Liver (tissue), 9 donors: ENCODE results near the gene MYO5A. TPM values are rescaled to one million over a fixed set of nuclear protein-coding genes. Genes with fewer than 3 reads are reported as not detected.

ENCODE experiments used
- DNase-seq: peaks from one replicate; pipeline ENCODE4 v3.0.0-alpha.2; 2017; ENCODE audit warnings: low spot score
- H3K27ac ChIP-seq, 2 donors: one replicate each; pipeline ENCODE4 v1.7.0; 2013; ENCODE audit warnings: inconsistent platforms in 2 of 2, low read length in 2 of 2, control low read depth in 1 of 2, low read depth in 1 of 2, mild to moderate bottlenecking in 1 of 2
- H3K27me3 ChIP-seq, 4 donors: one replicate each; pipeline versions ENCODE4 v1.6.1 to v1.7.0; 2013; ENCODE audit warnings: low read length in 3 of 4, inconsistent platforms in 1 of 4, mild to moderate bottlenecking in 1 of 4, moderate library complexity in 1 of 4; ENCODE audit not compliant: control insufficient read depth in 4 of 4, insufficient read depth in 4 of 4
- H3K36me3 ChIP-seq, 4 donors: one replicate each; pipeline versions ENCODE4 v1.6.1 to v1.7.0; 2013; ENCODE audit warnings: low read length in 3 of 4, mild to moderate bottlenecking in 3 of 4, low read depth in 1 of 4, moderate library complexity in 1 of 4; ENCODE audit not compliant: control insufficient read depth in 4 of 4, insufficient read depth in 3 of 4
- H3K4me1 ChIP-seq, 4 donors: one replicate each; pipeline versions ENCODE4 v1.6.1 to v1.7.0; 2013; ENCODE audit warnings: low read length in 3 of 4, mild to moderate bottlenecking in 3 of 4, moderate library complexity in 1 of 4; ENCODE audit not compliant: control insufficient read depth in 4 of 4, insufficient read depth in 4 of 4
- H3K4me3 ChIP-seq, 3 donors: one replicate each; pipeline versions ENCODE4 v1.6.1 to v1.7.0; 2013; ENCODE audit warnings: low read length in 3 of 3, control low read depth in 1 of 3, low read depth in 1 of 3, mild to moderate bottlenecking in 1 of 3
- H3K9ac ChIP-seq, 2 donors: one replicate each; pipeline ENCODE4 v1.7.0; 2013; ENCODE audit warnings: low read length in 2 of 2, mild to moderate bottlenecking in 2 of 2, moderate library complexity in 2 of 2, control low read depth in 1 of 2, low read depth in 1 of 2
- H3K9me3 ChIP-seq, 4 donors: one replicate each; pipeline versions ENCODE4 v1.6.1 to v1.7.0; 2013; ENCODE audit warnings: low read length in 3 of 4; ENCODE audit not compliant: control insufficient read depth in 4 of 4
- ATF3 ChIP-seq: IDR thresholded peaks from 2 replicates; pipeline ENCODE4 v1.6.1; 2016; ENCODE audit warnings: antibody characterized with exemption
- CTCF ChIP-seq: fragments of 150-350 bp; IDR thresholded peaks from 2 replicates; pipeline ENCODE4 v1.5.1; 2017; ENCODE audit warnings: improper control_type of control experiment, low read depth, low read length; ENCODE audit not compliant: missing input control
- EGR1 ChIP-seq, 2 donors: IDR thresholded peaks; 2 replicates each; pipeline ENCODE4 v1.6.1; 2016 to 2018; ENCODE audit warnings: antibody characterized with exemption in 2 of 2, low read depth in 2 of 2
- FOXA1 ChIP-seq: IDR thresholded peaks from 2 replicates; pipeline ENCODE4 v1.6.1; 2016; ENCODE audit warnings: antibody characterized with exemption
- FOXA2 ChIP-seq: IDR thresholded peaks from 2 replicates; pipeline ENCODE4 v1.6.1; 2016; ENCODE audit warnings: antibody characterized with exemption
- GABPA ChIP-seq, 2 donors: IDR thresholded peaks in 1 of 2; conservative IDR thresholded peaks in 1 of 2; 2 replicates each; pipeline ENCODE4 v1.6.1; 2016; ENCODE audit warnings: antibody characterized with exemption in 2 of 2, mild to moderate bottlenecking in 1 of 2, moderate library complexity in 1 of 2
- HNF4A ChIP-seq, 2 donors: conservative IDR thresholded peaks; 2 replicates each; pipeline ENCODE4 v1.6.1; 2016; ENCODE audit warnings: antibody characterized with exemption in 2 of 2, mild to moderate bottlenecking in 2 of 2
- HNF4G ChIP-seq: IDR thresholded peaks from 2 replicates; pipeline ENCODE4 v1.6.1; 2016; ENCODE audit warnings: antibody characterized with exemption
- JUND ChIP-seq, 2 donors: IDR thresholded peaks; 2 replicates each; pipeline ENCODE4 v1.6.1; 2016; ENCODE audit warnings: antibody characterized with exemption in 2 of 2
- MAX ChIP-seq: IDR thresholded peaks from 2 replicates; pipeline ENCODE4 v1.6.1; 2016; ENCODE audit warnings: antibody characterized with exemption
- NR2F2 ChIP-seq: IDR thresholded peaks from 2 replicates; pipeline ENCODE4 v1.6.1; 2016; ENCODE audit warnings: antibody characterized with exemption
- RAD21 ChIP-seq, 2 donors: IDR thresholded peaks; 2 replicates each; pipeline ENCODE4 v1.6.1; 2016; ENCODE audit warnings: antibody characterized with exemption in 2 of 2, mild to moderate bottlenecking in 2 of 2
- REST ChIP-seq: IDR thresholded peaks from 2 replicates; pipeline ENCODE4 v1.6.1; 2016; ENCODE audit warnings: antibody characterized with exemption, mild to moderate bottlenecking
- RXRA ChIP-seq, 2 donors: IDR thresholded peaks; 2 replicates each; pipeline ENCODE4 v1.6.1; 2017 to 2018; ENCODE audit warnings: antibody characterized with exemption in 2 of 2, mild to moderate bottlenecking in 1 of 2
- SP1 ChIP-seq: IDR thresholded peaks from 2 replicates; pipeline ENCODE4 v1.6.1; 2018; ENCODE audit warnings: antibody characterized with exemption, mild to moderate bottlenecking
- TAF1 ChIP-seq: conservative IDR thresholded peaks from 2 replicates; pipeline ENCODE4 v1.6.1; 2016; ENCODE audit warnings: antibody characterized with exemption, mild to moderate bottlenecking
- YY1 ChIP-seq: IDR thresholded peaks from 2 replicates; pipeline ENCODE4 v1.6.1; 2016; ENCODE audit warnings: antibody characterized with exemption, mild to moderate bottlenecking
- ZBTB33 ChIP-seq: IDR thresholded peaks from 2 replicates; pipeline ENCODE4 v1.6.1; 2016; ENCODE audit warnings: antibody characterized with exemption
- WGBS: extraction: QIAGEN DNeasy Blood & Tissue Kit; methylation state at CpG from one replicate; pipeline ENCODE4 v1.1.7; 2013; 5-methylcytosine and 5-hydroxymethylcytosine counted together
- polyA plus RNA-seq, 2 donors: library from polyadenylated mRNA; stranded (reverse) in 1 of 2; unstranded in 1 of 2; fragments of 200-250 nt in 1 of 2; fragments of >200 nt in 1 of 2; fragmentation: Nextera tagmentation in 1 of 2; extraction: Ambion mirVana in 1 of 2; gene quantifications; one replicate each; pipeline versions ENCODE4 v1.2.1 to v1.2.3, GENCODE V29; 2013 to 2015
- total RNA-seq, 2 donors: library from RNA; depleted of rRNA; stranded (reverse); fragments of >200 nt; gene quantifications; one replicate each; pipeline ENCODE4 v1.2.3, GENCODE V29; 2014
- donor health status: healthy.
- donor health status: healthy.
- donor health status: healthy.
- donor health status: healthy.
- donor health status: healthy.

Gene MYO5A
- total and polyA plus RNA-seq, 4 donors, result 1.0 to 7.1 (median 3.0) TPM

GRCh38 chr15:52277575-52277974, 251.1 kb downstream of the MYO5A start:
- Histone ChIP-seq H3K4me3 (no peak overlapping the region), H3K27ac (no peak overlapping the region), H3K36me3 (peaks cover 0 to 13% (median 5%) of the 10 kb centered on the region in 4 donors), H3K9ac (no peak overlapping the region), H3K27me3 (no peaks in the 10 kb centered on the region), H3K4me1 (peaks cover 3 to 14% (median 12%) of the 10 kb centered on the region in 4 donors), H3K9me3 (no peaks in the 10 kb centered on the region)
- TF ChIP-seq TAF1 (no peak), CTCF (no peak), EGR1 (IDR thresholded peaks at IDR 0.05; ENCODE audit: low read depth in 2 of 2) (no peak), GABPA (IDR thresholded peaks at IDR 0.05 in 1 of 2, conservative IDR thresholded peaks at IDR 0.05 in 1 of 2) (no peak), RXRA (IDR thresholded peaks at IDR 0.05) (no peak), NR2F2 (no peak), SP1 (no peak), HNF4A (conservative IDR thresholded peaks at IDR 0.05) (no peak), ATF3 (no peak), YY1 (no peak), RAD21 (IDR thresholded peaks at IDR 0.05) (no peak), MAX (no peak), JUND (IDR thresholded peaks at IDR 0.05) (no peak), FOXA2 (no peak), ZBTB33 (no peak)
- peak; percentile 5 for DNase-seq
- 94% methylated on average over 9 of the region's 9 CpGs for WGBS

- no peak overlapping the region for H3K4me3 ChIP-seq
- no peak for DNase-seq
- no peak overlapping the region for H3K9ac ChIP-seq
- peaks cover 0 to 13% (median 6%) of the 10 kb centered on the region in 4 donors for H3K36me3 ChIP-seq
- no peaks in the 10 kb centered on the region for H3K27me3 ChIP-seq
- peaks cover 1 to 8% (median 7%) of the 10 kb centered on the region in 4 donors for H3K4me1 ChIP-seq
- H3K27ac ChIP-seq, result no peak overlapping the region
- H3K9me3 ChIP-seq, result no peaks in the 10 kb centered on the region
- WGBS, result 89% methylated on average over 7 of the region's 7 CpGs
- no peak for TF ChIP-seq ATF3
- no peak for TF ChIP-seq JUND (IDR thresholded peaks at IDR 0.05)
- no peak for TF ChIP-seq HNF4A (conservative IDR thresholded peaks at IDR 0.05)
- TF ChIP-seq TAF1, result no peak
- TF ChIP-seq HNF4G, result no peak
- TF ChIP-seq EGR1 (IDR thresholded peaks at IDR 0.05; ENCODE audit: low read depth in 2 of 2), result no peak
- no peak for TF ChIP-seq FOXA1
- TF ChIP-seq RXRA (IDR thresholded peaks at IDR 0.05), result no peak
- no peak for TF ChIP-seq CTCF
- no peak for TF ChIP-seq GABPA (IDR thresholded peaks at IDR 0.05 in 1 of 2, conservative IDR thresholded peaks at IDR 0.05 in 1 of 2)
- TF ChIP-seq RAD21 (IDR thresholded peaks at IDR 0.05), result no peak
- TF ChIP-seq REST, result no peak
- no peak for TF ChIP-seq YY1
- no peak for TF ChIP-seq NR2F2
- TF ChIP-seq FOXA2, result no peak
- TF ChIP-seq MAX, result no peak
These were observed 252.4 kb downstream of the MYO5A start for GRCh38 chr15:52276256-52276770.
